ENCODE data around the gene CARD14.
"Not testable (repeated sequence)": the region's sequence is repeated elsewhere in the genome, so short reads cannot be mapped to it uniquely, and the experiment has no call there.

CARD14 gene

GRCh38 chr17:80185968-80186367 lies 16.1 kb downstream of the CARD14 start:
- DNase-seq (ENCODE audit: low spot score), result no peak

- no peak for DNase-seq (ENCODE audit: low spot score)
Observed at GRCh38 chr17:80187090-80187489, 17.3 kb downstream of the CARD14 start.

- no peak for DNase-seq (ENCODE audit: low spot score)
Observed at GRCh38 chr17:80187515-80187941, 17.7 kb downstream of the CARD14 start.

- no peak for DNase-seq (ENCODE audit: low spot score)
Observed at GRCh38 chr17:80189611-80190010, 19.8 kb downstream of the CARD14 start.

GRCh38 chr17:80190716-80191115 lies 20.9 kb downstream of the CARD14 start:
- no peak for DNase-seq (ENCODE audit: low spot score)

- DNase-seq (ENCODE audit: low spot score), result no peak
Observed at GRCh38 chr17:80191192-80191591, 21.4 kb downstream of the CARD14 start.

- DNase-seq (ENCODE audit: low spot score), result no peak
Observed at GRCh38 chr17:80191865-80192661, 22.2 kb downstream of the CARD14 start.

- DNase-seq (ENCODE audit: low spot score), result no peak
Observed at GRCh38 chr17:80195141-80195540, 25.3 kb downstream of the CARD14 start.

- DNase-seq (ENCODE audit: low spot score), result no peak
Observed at GRCh38 chr17:80195671-80196529, 26.1 kb downstream of the CARD14 start.

- DNase-seq (ENCODE audit: low spot score), result no peak
Observed at GRCh38 chr17:80196652-80197051, 26.8 kb downstream of the CARD14 start.

- no peak for DNase-seq (ENCODE audit: low spot score)
Observed at GRCh38 chr17:80198144-80198661, 28.4 kb downstream of the CARD14 start.

GRCh38 chr17:80199295-80199694 lies 29.5 kb downstream of the CARD14 start:
- DNase-seq (ENCODE audit: low spot score), result not testable (repeated sequence)

- DNase-seq (ENCODE audit: low spot score), result no peak
Observed at GRCh38 chr17:80201446-80201845, 31.6 kb downstream of the CARD14 start.

GRCh38 chr17:80202197-80202596 lies 32.4 kb downstream of the CARD14 start:
- no peak for DNase-seq (ENCODE audit: low spot score)

GRCh38 chr17:80203471-80203963 lies 33.7 kb downstream of the CARD14 start:
- DNase-seq (ENCODE audit: low spot score), result no peak

- DNase-seq (ENCODE audit: low spot score), result no peak
Observed at GRCh38 chr17:80204626-80205468, 35.0 kb downstream of the CARD14 start.

- no peak for DNase-seq (ENCODE audit: low spot score)
Observed at GRCh38 chr17:80205811-80206210, 36.0 kb downstream of the CARD14 start.

GRCh38 chr17:80208050-80208449 lies 38.2 kb downstream of the CARD14 start:
- DNase-seq (ENCODE audit: low spot score), result no peak

- no peak for DNase-seq (ENCODE audit: low spot score)
Observed at GRCh38 chr17:80209765-80210164, 39.9 kb downstream of the CARD14 start.

GRCh38 chr17:80210348-80211108 lies 40.7 kb downstream of the CARD14 start:
- no peak for DNase-seq (ENCODE audit: low spot score)

GRCh38 chr17:80212109-80212508 lies 42.3 kb downstream of the CARD14 start:
- DNase-seq (ENCODE audit: low spot score), result no peak

Data from SW480 (cell line).